Gastrocnemius medialis (tissue), 4 donors: Measurements from ENCODE around the gene CACNA1C.
A peak's percentile ranks its signal among the peaks of the same experiment; 100 is the strongest.

Source experiments
- POLR2A ChIP-seq, 2 donors: fragments of 450-650 bp; IDR thresholded peaks; one replicate each; pipeline ENCODE4 v1.6.1; 2017; ENCODE audit warnings: antibody characterized with exemption in 2 of 2, mild to moderate bottlenecking in 2 of 2, moderate library complexity in 2 of 2
- TF ChIP-seq, protein P1 (sequence below), 5 experiments: fragments of 450-650 bp in 3 of 5; fragments of 200-600 bp in 2 of 5; sonication (generic) in 2 of 5; IDR thresholded peaks in 4 of 5; conservative IDR thresholded peaks in 1 of 5; 1 replicate in 4 of 5; 2 replicates in 1 of 5; pipeline ENCODE4 v1.5.1; 2016 to 2019; ENCODE audit warnings: antibody characterized with exemption in 5 of 5, mild to moderate bottlenecking in 3 of 5, moderate library complexity in 3 of 5

DNA sequence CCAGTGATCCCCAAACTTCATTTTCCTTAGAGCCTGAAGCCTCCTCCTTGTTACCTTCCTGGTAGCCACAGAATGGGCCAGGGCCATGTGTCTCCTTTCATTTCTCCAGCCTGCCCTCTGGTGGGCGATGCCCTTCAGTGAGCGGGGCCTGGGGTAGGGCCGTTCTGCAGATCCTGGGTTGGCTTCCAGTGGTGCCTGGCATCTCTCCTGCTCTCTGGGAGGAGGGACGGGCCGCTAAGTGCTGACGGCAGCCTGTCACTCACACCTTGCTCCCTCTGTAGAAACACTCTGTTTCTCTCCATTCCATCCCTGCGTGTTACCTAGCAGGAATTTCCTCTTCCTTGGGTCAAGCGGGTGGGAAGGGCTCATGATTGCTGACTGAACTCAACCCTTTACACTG is 232.1 kb downstream of the CACNA1C start:
- TF ChIP-seq, protein P1, sequence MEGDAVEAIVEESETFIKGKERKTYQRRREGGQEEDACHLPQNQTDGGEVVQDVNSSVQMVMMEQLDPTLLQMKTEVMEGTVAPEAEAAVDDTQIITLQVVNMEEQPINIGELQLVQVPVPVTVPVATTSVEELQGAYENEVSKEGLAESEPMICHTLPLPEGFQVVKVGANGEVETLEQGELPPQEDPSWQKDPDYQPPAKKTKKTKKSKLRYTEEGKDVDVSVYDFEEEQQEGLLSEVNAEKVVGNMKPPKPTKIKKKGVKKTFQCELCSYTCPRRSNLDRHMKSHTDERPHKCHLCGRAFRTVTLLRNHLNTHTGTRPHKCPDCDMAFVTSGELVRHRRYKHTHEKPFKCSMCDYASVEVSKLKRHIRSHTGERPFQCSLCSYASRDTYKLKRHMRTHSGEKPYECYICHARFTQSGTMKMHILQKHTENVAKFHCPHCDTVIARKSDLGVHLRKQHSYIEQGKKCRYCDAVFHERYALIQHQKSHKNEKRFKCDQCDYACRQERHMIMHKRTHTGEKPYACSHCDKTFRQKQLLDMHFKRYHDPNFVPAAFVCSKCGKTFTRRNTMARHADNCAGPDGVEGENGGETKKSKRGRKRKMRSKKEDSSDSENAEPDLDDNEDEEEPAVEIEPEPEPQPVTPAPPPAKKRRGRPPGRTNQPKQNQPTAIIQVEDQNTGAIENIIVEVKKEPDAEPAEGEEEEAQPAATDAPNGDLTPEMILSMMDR (IDR thresholded peaks at IDR 0.05 in 4 of 5, conservative IDR thresholded peaks at IDR 0.05 in 1 of 5): peak in 4 of 5 experiments; percentile 27 to 53 (median 44)
- TF ChIP-seq POLR2A (IDR thresholded peaks at IDR 0.05): no peak
